H9 (cell line): ENCODE results near the gene DPM2. TPM values are rescaled to one million over a fixed set of nuclear protein-coding genes. Genes with fewer than 3 reads are reported as not detected.

Experiments
- DNase-seq: peaks from one replicate; pipeline ENCODE4 v3.0.0-alpha.2; 2017
- H2AFZ ChIP-seq: one replicate; pipeline ENCODE4 v1.6.1; 2013; ENCODE audit warnings: mild to moderate bottlenecking, low read length, control low read depth, moderate library complexity
- H2AK5ac ChIP-seq: 2 replicates; pipeline ENCODE4 v1.6.1; 2013; ENCODE audit warnings: low read length, control low read depth, mixed read lengths; ENCODE audit not compliant: insufficient read length
- H2BK120ac ChIP-seq: one replicate; pipeline ENCODE4 v1.6.1; 2013; ENCODE audit warnings: low read depth, mild to moderate bottlenecking, low read length, control low read depth, inconsistent platforms; ENCODE audit not compliant: poor library complexity, severe bottlenecking
- H2BK12ac ChIP-seq: 2 replicates; pipeline ENCODE4 v1.6.1; 2013; ENCODE audit warnings: low read length, control low read depth, mixed read lengths, low read depth; ENCODE audit not compliant: insufficient read length
- H2BK15ac ChIP-seq: 2 replicates; pipeline ENCODE4 v1.6.1; 2013; ENCODE audit warnings: low read depth, low read length, control low read depth
- H2BK20ac ChIP-seq: one replicate; pipeline ENCODE4 v1.6.1; 2013; ENCODE audit warnings: low read depth, mild to moderate bottlenecking, low read length, control low read depth, inconsistent platforms; ENCODE audit not compliant: poor library complexity, severe bottlenecking
- H2BK5ac ChIP-seq: 2 replicates; pipeline ENCODE4 v1.6.1; 2013; ENCODE audit warnings: low read length, control low read depth, mixed read lengths; ENCODE audit not compliant: insufficient read length
- H3K14ac ChIP-seq: 2 replicates; pipeline ENCODE4 v1.6.1; 2013; ENCODE audit warnings: low read length, control low read depth; ENCODE audit not compliant: insufficient read depth
- H3K18ac ChIP-seq: 2 replicates; pipeline ENCODE4 v1.6.1; 2013; ENCODE audit warnings: low read depth, mild to moderate bottlenecking, mixed read lengths, low read length, control low read depth; ENCODE audit not compliant: insufficient read length
- H3K23ac ChIP-seq: 2 replicates; pipeline ENCODE4 v1.6.1; 2013; ENCODE audit warnings: low read length, control low read depth, mixed read lengths, low read depth; ENCODE audit not compliant: insufficient read length
- H3K23me2 ChIP-seq: 2 replicates; pipeline ENCODE4 v1.6.1; 2013; ENCODE audit warnings: low read depth, mild to moderate bottlenecking, mixed read lengths, low read length, control low read depth; ENCODE audit not compliant: insufficient read length, poor library complexity, severe bottlenecking
- H3K27ac ChIP-seq: 2 replicates; pipeline ENCODE4 v1.5.1; 2013; ENCODE audit warnings: low read length, control low read depth, mixed read lengths, low read depth; ENCODE audit not compliant: insufficient read length
- H3K27me3 ChIP-seq: 2 replicates; pipeline ENCODE4 v1.6.1; 2013; ENCODE audit warnings: low read length, control low read depth, inconsistent platforms; ENCODE audit not compliant: insufficient read depth
- H3K4ac ChIP-seq: 2 replicates; pipeline ENCODE4 v1.6.1; 2013; ENCODE audit warnings: low read depth, mild to moderate bottlenecking, control low read depth, inconsistent platforms, low read length, moderate library complexity
- H3K4me1 ChIP-seq: 2 replicates; pipeline ENCODE4 v1.6.1; 2013; ENCODE audit warnings: low read length, control low read depth, inconsistent platforms; ENCODE audit not compliant: insufficient read depth
- H3K4me2 ChIP-seq: 2 replicates; pipeline ENCODE4 v1.6.1; 2013; ENCODE audit warnings: low read length, control low read depth, mixed read lengths; ENCODE audit not compliant: insufficient read length, insufficient read depth
- H3K56ac ChIP-seq: 2 replicates; pipeline ENCODE4 v1.6.1; 2013; ENCODE audit warnings: low read depth, mild to moderate bottlenecking, mixed read lengths, low read length, control low read depth; ENCODE audit not compliant: insufficient read length
- H3K79me1 ChIP-seq: 2 replicates; pipeline ENCODE4 v1.6.1; 2013; ENCODE audit warnings: low read depth, mild to moderate bottlenecking, moderate library complexity, low read length, control low read depth, inconsistent platforms; ENCODE audit not compliant: insufficient read depth, poor library complexity, severe bottlenecking
- H3K79me2 ChIP-seq: 2 replicates; pipeline ENCODE4 v1.6.1; 2013; ENCODE audit warnings: low read length, control low read depth, inconsistent platforms; ENCODE audit not compliant: insufficient read depth
- H3K9ac ChIP-seq: 2 replicates; pipeline ENCODE4 v1.6.1; 2013; ENCODE audit warnings: low read length, control low read depth, mixed read lengths; ENCODE audit not compliant: insufficient read length; ENCODE audit errors: extremely low read depth
- H3K9me3 ChIP-seq: one replicate; pipeline ENCODE4 v1.6.1; 2013; ENCODE audit warnings: low read depth, low read length, inconsistent platforms; ENCODE audit not compliant: control insufficient read depth
- H3T11ph ChIP-seq: one replicate; pipeline ENCODE4 v1.6.1; 2013; ENCODE audit warnings: mild to moderate bottlenecking, low read length, control low read depth, inconsistent platforms
- H4K20me1 ChIP-seq: one replicate; pipeline ENCODE4 v1.6.1; 2013; ENCODE audit not compliant: control insufficient read depth, insufficient read length, insufficient read depth
- H4K5ac ChIP-seq: 2 replicates; pipeline ENCODE4 v1.6.1; 2013; ENCODE audit warnings: low read depth, mild to moderate bottlenecking, mixed read lengths, low read length, control low read depth; ENCODE audit not compliant: insufficient read length
- H4K8ac ChIP-seq: replicated peaks from 2 replicates; pipeline ENCODE4 v1.6.1; 2013; ENCODE audit warnings: low read length, control low read depth, mixed read lengths, low read depth; ENCODE audit not compliant: insufficient read length
- H4K91ac ChIP-seq: 2 replicates; pipeline ENCODE4 v1.6.1; 2013; ENCODE audit warnings: low read depth, mild to moderate bottlenecking, moderate library complexity, mixed read lengths, low read length, control low read depth; ENCODE audit not compliant: insufficient read length
- H3K27ac Mint-ChIP-seq, 3 experiments: 2 replicates in 2 of 3; 3 replicates in 1 of 3; pipeline ENCODE4 v1.8.0; 2020 to 2021; ENCODE audit warnings: mixed read lengths in 3 of 3, mild to moderate bottlenecking in 1 of 3, moderate library complexity in 1 of 3
- H3K27me3 Mint-ChIP-seq: 2 replicates; pipeline ENCODE4 v1.8.0; 2021; ENCODE audit warnings: low read depth, mild to moderate bottlenecking, moderate library complexity, mixed read lengths
- H3K36me3 Mint-ChIP-seq, 3 experiments: 2 replicates in 2 of 3; 3 replicates in 1 of 3; pipeline ENCODE4 v1.8.0; 2020 to 2021; ENCODE audit warnings: low read depth in 3 of 3, mixed read lengths in 3 of 3; ENCODE audit not compliant: insufficient read depth in 1 of 3
- H3K4me1 Mint-ChIP-seq, 2 experiments: 2 replicates each; pipeline ENCODE4 v1.8.0; 2020; ENCODE audit warnings: mixed read lengths in 2 of 2
- H3K4me3 Mint-ChIP-seq, 2 experiments: 2 replicates in 1 of 2; 3 replicates in 1 of 2; pipeline ENCODE4 v1.8.0; 2020 to 2021; ENCODE audit warnings: mild to moderate bottlenecking in 2 of 2, mixed read lengths in 2 of 2, moderate library complexity in 1 of 2
- H3K9me3 Mint-ChIP-seq, 2 experiments: 2 replicates in 1 of 2; 3 replicates in 1 of 2; pipeline ENCODE4 v1.8.0; 2020; ENCODE audit warnings: mild to moderate bottlenecking in 2 of 2, mixed read lengths in 2 of 2, moderate library complexity in 1 of 2
- CTCF ChIP-seq: fragments of 200-600 bp; sonication (generic); conservative IDR thresholded peaks from 3 replicates; pipeline ENCODE4 v1.8.0; 2021; ENCODE audit warnings: antibody characterized with exemption, mild to moderate bottlenecking
- WGBS: extraction: QIAGEN DNeasy Blood & Tissue Kit; methylation state at CpG from one replicate; pipeline ENCODE4 v1.1.7; 2013; ENCODE audit warnings: missing lambda C conversion rate, low lambda C conversion rate, mixed read lengths; ENCODE audit not compliant: insufficient read length; ENCODE audit errors: extremely low coverage; 5-methylcytosine and 5-hydroxymethylcytosine counted together
- total RNA-seq: library from RNA; stranded (reverse); gene quantifications from 2 replicates; pipeline ENCODE4 v1.2.1, GENCODE V29; 2021

Gene DPM2
- total RNA-seq, 1 experiment from 2014 or later, result 46.1 TPM

- no peaks in the 10 kb centered on the region for H3K27me3 ChIP-seq
- H3K4me1 ChIP-seq, result no peaks in the 10 kb centered on the region
- Mint-ChIP-seq H3K36me3 (peaks cover 7 to 42% (median 39%) of the 10 kb centered on the region in 3 experiments; a peak in 6 of 7 replicates), H3K27me3 (no peaks in the 10 kb centered on the region; the same call in 1 of the 2 replicates), H3K4me3 (no peak overlapping the region), H3K4me1 (peaks cover 6 to 20% of the 10 kb centered on the region in 2 experiments; a peak in 3 of 4 replicates), H3K27ac (peak overlapping the region in 1 of 3 experiments; percentile 40; a peak in 3 of 7 replicates), H3K9me3 (no peaks in the 10 kb centered on the region; a peak in 1 of 5 replicates)
- no peak overlapping the region for H2BK20ac ChIP-seq
- no peak overlapping the region for H3K4me2 ChIP-seq
- no peak overlapping the region for H2BK120ac ChIP-seq
- H4K8ac ChIP-seq, result no peak overlapping the region
- H3K79me1 ChIP-seq, result no peaks in the 10 kb centered on the region
- no peak overlapping the region for H2AK5ac ChIP-seq
- H2BK5ac ChIP-seq, result no peak overlapping the region
- H3K14ac ChIP-seq, result no peak overlapping the region
- no peak overlapping the region for H3K18ac ChIP-seq
- H3K23me2 ChIP-seq, result no peaks in the 10 kb centered on the region
- H4K91ac ChIP-seq, result no peak overlapping the region
- H4K20me1 ChIP-seq, result no peaks in the 10 kb centered on the region
- H3K56ac ChIP-seq, result no peak overlapping the region
- H3K9ac ChIP-seq, result no peak overlapping the region
- no CpG with 5 or more reads among the region's 18 CpGs for WGBS
- H3K9me3 ChIP-seq, result no peaks in the 10 kb centered on the region
- no peaks in the 10 kb centered on the region for H3K79me2 ChIP-seq
- H3T11ph ChIP-seq, result no peak overlapping the region
- H3K23ac ChIP-seq, result no peak overlapping the region
- TF ChIP-seq CTCF, result no peak
- no peak overlapping the region for H3K27ac ChIP-seq
- H2AFZ ChIP-seq, result no peak overlapping the region
- no peak overlapping the region for H2BK12ac ChIP-seq
- no peak overlapping the region for H2BK15ac ChIP-seq
- no peak for DNase-seq
- H3K4ac ChIP-seq, result no peak overlapping the region
- H4K5ac ChIP-seq, result no peak overlapping the region
Observed at GRCh38 chr9:127886401-127886972, 51.2 kb downstream of the DPM2 start.
